BJ (cell line): ENCODE results near the gene RPS15. TPM values are rescaled to one million over a fixed set of nuclear protein-coding genes. Genes with fewer than 3 reads are reported as not detected.
A peak's percentile ranks its signal among the peaks of the same experiment; 100 is the strongest.

Experiments
- CTCF ChIA-PET: fragments of 350-600 bp; formaldehyde crosslinking; extraction: SDS; loops from one replicate; lab custom pipeline; 2021; ENCODE audit warnings: antibody characterized with exemption, inconsistent platforms; lab: Yijun Ruan, JAX
- POLR2A ChIA-PET: fragments of 300-600 bp; sonication (Branson Sonifier 250); formaldehyde crosslinking; extraction: SDS; loops from one replicate; lab custom pipeline; 2021; ENCODE audit warnings: antibody characterized with exemption; lab: Charles Lee
- DNase-seq: peaks from one replicate; pipeline ENCODE4 v3.0.0-alpha.2; 2011; ENCODE audit warnings: low read depth
- H3K27me3 ChIP-seq: 2 replicates; pipeline ENCODE4 v1.6.0; 2011; ENCODE audit warnings: low read length; ENCODE audit not compliant: control insufficient read depth, insufficient read depth
- H3K36me3 ChIP-seq: 2 replicates; pipeline ENCODE4 v1.5.1; 2011; ENCODE audit warnings: low read length; ENCODE audit not compliant: control insufficient read depth, insufficient read depth
- H3K4me3 ChIP-seq: 2 replicates; pipeline ENCODE4 v1.5.1; 2011; ENCODE audit warnings: low read depth, mild to moderate bottlenecking, control low read depth, low read length
- polyA plus RNA-seq: library from polyadenylated mRNA; depleted of rRNA; stranded (reverse); fragments of >200 nt; gene quantifications from 2 replicates; pipeline ENCODE4 v1.2.3, GENCODE V29; 2011
- TF ChIP-seq, protein P1 (sequence below): IDR thresholded peaks from 2 replicates; pipeline ENCODE4 v1.5.1; 2011; ENCODE audit warnings: low read depth, mild to moderate bottlenecking, control low read depth, inconsistent platforms, low read length, moderate library complexity; ENCODE audit not compliant: insufficient read depth

The RPS15 gene
- polyA plus RNA-seq, 1 experiment = 1,597 TPM

GRCh38 chr19:1452802-1453524, 14.8 kb downstream of the RPS15 start:
- Histone ChIP-seq H3K36me3 (no peaks in the 10 kb centered on the region), H3K4me3 (no peak overlapping the region), H3K27me3 (peaks cover 32% of the 10 kb centered on the region)
- TF ChIP-seq, protein P1, sequence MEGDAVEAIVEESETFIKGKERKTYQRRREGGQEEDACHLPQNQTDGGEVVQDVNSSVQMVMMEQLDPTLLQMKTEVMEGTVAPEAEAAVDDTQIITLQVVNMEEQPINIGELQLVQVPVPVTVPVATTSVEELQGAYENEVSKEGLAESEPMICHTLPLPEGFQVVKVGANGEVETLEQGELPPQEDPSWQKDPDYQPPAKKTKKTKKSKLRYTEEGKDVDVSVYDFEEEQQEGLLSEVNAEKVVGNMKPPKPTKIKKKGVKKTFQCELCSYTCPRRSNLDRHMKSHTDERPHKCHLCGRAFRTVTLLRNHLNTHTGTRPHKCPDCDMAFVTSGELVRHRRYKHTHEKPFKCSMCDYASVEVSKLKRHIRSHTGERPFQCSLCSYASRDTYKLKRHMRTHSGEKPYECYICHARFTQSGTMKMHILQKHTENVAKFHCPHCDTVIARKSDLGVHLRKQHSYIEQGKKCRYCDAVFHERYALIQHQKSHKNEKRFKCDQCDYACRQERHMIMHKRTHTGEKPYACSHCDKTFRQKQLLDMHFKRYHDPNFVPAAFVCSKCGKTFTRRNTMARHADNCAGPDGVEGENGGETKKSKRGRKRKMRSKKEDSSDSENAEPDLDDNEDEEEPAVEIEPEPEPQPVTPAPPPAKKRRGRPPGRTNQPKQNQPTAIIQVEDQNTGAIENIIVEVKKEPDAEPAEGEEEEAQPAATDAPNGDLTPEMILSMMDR = no peak
- no peak for DNase-seq
- ChIA-PET POLR2A (no interaction called here), CTCF (interaction anchor here (0.6 to 1.4 kb wide), 3 partner anchors 8 to 173 kb away, joined by 3 to 9 read pairs (median 3); no protein-coding TSS in a partner anchor)

DNA sequence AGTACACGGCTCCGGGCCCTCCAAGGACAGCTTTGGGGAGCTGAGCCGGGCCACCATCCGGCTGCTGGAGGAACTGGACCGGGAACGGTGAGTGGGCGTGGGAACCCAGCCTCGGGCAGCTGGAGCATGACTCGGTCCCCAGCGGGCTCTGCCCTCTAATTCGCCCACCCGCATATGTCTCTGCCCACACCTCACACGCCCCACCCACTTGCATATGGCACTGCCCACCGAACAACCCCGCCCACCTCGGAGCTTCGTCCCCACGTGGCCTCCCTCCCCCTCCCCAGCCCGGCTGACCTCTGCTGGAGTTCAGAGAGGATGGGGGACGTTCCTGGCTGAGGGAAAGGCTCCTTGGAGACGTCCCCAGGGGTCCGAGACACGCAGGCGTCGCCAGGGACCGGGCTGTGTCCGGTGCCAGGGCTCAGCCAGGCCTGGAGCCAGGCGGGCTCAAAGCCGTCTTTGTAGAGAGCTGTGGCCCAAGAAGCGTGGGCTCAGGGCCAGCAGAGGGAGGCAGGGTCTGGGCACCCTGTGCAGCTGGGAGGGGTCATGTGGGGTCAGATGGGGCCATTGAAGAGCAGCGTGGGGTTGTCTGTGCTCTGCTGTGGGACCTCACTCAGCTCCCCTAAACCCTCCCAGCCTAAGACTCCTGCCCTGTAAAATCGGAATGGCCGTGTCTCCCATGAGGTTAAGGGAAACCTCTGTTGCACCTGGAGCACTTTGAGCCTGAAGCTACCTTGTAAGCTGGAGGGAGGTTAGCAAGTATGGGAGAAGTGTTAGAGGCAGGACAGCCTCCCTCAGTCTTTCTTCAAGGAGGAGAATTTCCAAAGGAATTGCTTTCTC, 15.5 kb downstream of the RPS15 start:
- ChIA-PET CTCF (interaction anchor here (1.4 kb wide), 3 partner anchors 9 to 174 kb away, joined by 3 to 9 read pairs (median 5); no protein-coding TSS in a partner anchor), POLR2A (no interaction called here)
- no peaks in the 10 kb centered on the region for H3K36me3 ChIP-seq
- no peak for DNase-seq
- TF ChIP-seq, protein P1 = peak; percentile 15; the same call in 1 of the 2 replicates
- no peak overlapping the region for H3K4me3 ChIP-seq
- peaks cover 34% of the 10 kb centered on the region for H3K27me3 ChIP-seq

DNA sequence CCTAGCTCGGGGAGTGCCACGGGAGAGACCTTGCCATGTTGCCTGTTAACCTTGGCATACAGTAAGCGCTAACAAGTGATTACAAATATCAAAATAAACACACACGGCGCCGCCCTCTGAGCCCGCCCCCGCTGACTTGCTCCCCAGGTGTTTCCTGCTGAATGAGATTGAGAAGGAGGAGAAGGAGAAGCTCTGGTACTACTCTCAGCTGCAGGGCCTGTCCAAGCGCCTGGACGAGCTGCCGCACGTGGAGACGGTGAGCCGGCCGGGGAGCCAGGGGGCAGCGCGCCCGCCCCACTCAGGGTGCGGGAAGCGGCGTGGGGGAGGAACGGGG, 16.8 kb downstream of the RPS15 start:
- DNase-seq = no peak
- Histone ChIP-seq H3K27me3 (peaks cover 34% of the 10 kb centered on the region), H3K36me3 (no peaks in the 10 kb centered on the region), H3K4me3 (no peak overlapping the region)
- POLR2A ChIA-PET = no interaction called here
- TF ChIP-seq, protein P1 = no peak
- CTCF ChIA-PET = interaction anchor here (0.6 to 1.8 kb wide), 8 partner anchors 8 to 272 kb away, joined by 3 to 9 read pairs (median 4); no protein-coding TSS in a partner anchor

DNA sequence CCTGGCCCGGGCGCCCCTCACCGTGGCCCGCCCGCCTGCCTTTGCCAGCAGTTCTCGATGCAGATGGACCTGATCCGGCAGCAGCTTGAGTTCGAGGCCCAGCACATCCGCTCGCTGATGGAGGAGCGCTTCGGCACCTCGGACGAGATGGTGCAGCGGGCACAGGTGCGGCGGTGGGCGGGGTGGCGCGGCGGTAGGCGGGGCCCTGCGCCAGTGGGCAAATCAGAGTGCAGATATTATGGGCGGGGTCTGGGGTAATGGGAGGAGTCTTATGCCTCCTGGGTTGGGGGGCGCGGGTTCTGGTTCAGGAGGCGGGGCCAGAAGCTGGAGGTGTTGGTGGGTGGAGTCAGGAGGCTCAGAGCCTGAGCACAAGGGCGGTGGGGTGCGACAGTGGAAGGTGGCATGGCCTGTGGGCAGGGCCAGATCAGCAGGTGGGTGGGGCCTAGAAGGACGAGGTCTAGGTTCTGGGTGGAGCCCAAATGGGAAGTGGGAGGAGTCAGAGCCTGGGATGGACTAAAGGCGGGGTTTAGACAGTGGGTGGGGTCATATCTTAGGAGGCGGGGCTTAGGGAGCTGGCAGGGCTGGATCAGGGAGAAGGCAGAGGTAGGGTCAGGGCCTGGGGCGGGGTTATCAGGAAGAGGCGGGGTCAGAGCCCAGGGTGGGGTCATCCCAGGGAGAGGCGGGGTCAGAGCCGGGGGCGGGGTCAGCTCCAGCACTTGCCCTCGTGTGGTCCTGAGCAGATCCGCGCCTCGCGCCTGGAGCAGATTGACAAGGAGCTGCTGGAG, 17.3 kb downstream of the RPS15 start:
- H3K27me3 ChIP-seq = peaks cover 30% of the 10 kb centered on the region
- ChIA-PET POLR2A (no interaction called here), CTCF (interaction anchor here (0.6 to 1.8 kb wide), 9 partner anchors 9 to 322 kb away, joined by 3 to 9 read pairs (median 3); no protein-coding TSS in a partner anchor)
- DNase-seq = no peak
- H3K4me3 ChIP-seq = no peak overlapping the region
- peaks cover 4% of the 10 kb centered on the region; the same call in 1 of the 2 replicates for H3K36me3 ChIP-seq
- TF ChIP-seq, protein P1 = no peak
